GM18951 (cell line): ENCODE data around the gene OBSCN.
A peak's percentile ranks its signal among the peaks of the same experiment; 100 is the strongest.

Experiments used
- POLR2A ChIP-seq: IDR thresholded peaks from 4 replicates; pipeline ENCODE4 v1.6.1; 2011; ENCODE audit warnings: mild to moderate bottlenecking; ENCODE audit not compliant: insufficient read length, insufficient read depth; ENCODE audit errors: extremely low read depth
- in situ Hi-C: fragments of 300-500 bp; cut with MboI; formaldehyde crosslinking; loops from one replicate; pipeline ENCODE4 v1.12.0; 2022; ENCODE audit warnings: low sequenced_read_pairs, mixed read lengths, inconsistent platforms; ENCODE audit not compliant: unreplicated experiment

The OBSCN gene

GRCh38 chr1:228400692-228401454, 193.0 kb downstream of the OBSCN start:
- in situ Hi-C loops: no loop called here

GRCh38 chr1:228401782-228402640, 194.2 kb downstream of the OBSCN start:
- TF ChIP-seq POLR2A: no peak
- in situ Hi-C loops: no loop called here

More at GRCh38 chr1:228400692-228401454, 193.0 kb downstream of the OBSCN start:
- no peak for TF ChIP-seq POLR2A

- no peak for TF ChIP-seq POLR2A
- in situ Hi-C loops: no loop called here
Measured at GRCh38 chr1:228402641-228403025, 194.8 kb downstream of the OBSCN start.

GRCh38 chr1:228403231-228403631, 195.4 kb downstream of the OBSCN start:
- no peak for TF ChIP-seq POLR2A
- in situ Hi-C loops: no loop called here

- TF ChIP-seq POLR2A: no peak
- in situ Hi-C loops: no loop called here
Measured at GRCh38 chr1:228404107-228404720, 196.4 kb downstream of the OBSCN start.

GRCh38 chr1:228405200-228405978, 197.5 kb downstream of the OBSCN start:
- in situ Hi-C loops: no loop called here
- no peak for TF ChIP-seq POLR2A

GRCh38 chr1:228405979-228406228, 198.1 kb downstream of the OBSCN start:
- in situ Hi-C loops: no loop called here
- no peak for TF ChIP-seq POLR2A

- in situ Hi-C loops: no loop called here
- TF ChIP-seq POLR2A: peak; percentile 9
Measured at GRCh38 chr1:228407106-228408040, 199.5 kb downstream of the OBSCN start.

- TF ChIP-seq POLR2A: no peak
- in situ Hi-C loops: no loop called here
Measured at GRCh38 chr1:228408041-228408868, 200.4 kb downstream of the OBSCN start.

GRCh38 chr1:228408869-228409805, 201.3 kb downstream of the OBSCN start:
- no peak for TF ChIP-seq POLR2A

More at GRCh38 chr1:228408869-228409805, 201.3 kb downstream of the OBSCN start:
- in situ Hi-C loops: no loop called here
